DND-41 (cell line): ENCODE measurements around the gene AOPEP.

Source experiments
- CTCF ChIP-seq: IDR thresholded peaks from 2 replicates; pipeline ENCODE4 v1.5.1; 2012; ENCODE audit warnings: borderline replicate concordance, low read length, moderate library complexity, mild to moderate bottlenecking; ENCODE audit not compliant: poor library complexity, severe bottlenecking; ENCODE audit errors: extremely low read depth
- EZH2 ChIP-seq: IDR thresholded peaks from 3 replicates; pipeline ENCODE4 v1.6.1; 2012; ENCODE audit warnings: borderline replicate concordance, low read depth, mild to moderate bottlenecking, moderate library complexity, low read length, inconsistent platforms; ENCODE audit not compliant: severe bottlenecking

DNA sequence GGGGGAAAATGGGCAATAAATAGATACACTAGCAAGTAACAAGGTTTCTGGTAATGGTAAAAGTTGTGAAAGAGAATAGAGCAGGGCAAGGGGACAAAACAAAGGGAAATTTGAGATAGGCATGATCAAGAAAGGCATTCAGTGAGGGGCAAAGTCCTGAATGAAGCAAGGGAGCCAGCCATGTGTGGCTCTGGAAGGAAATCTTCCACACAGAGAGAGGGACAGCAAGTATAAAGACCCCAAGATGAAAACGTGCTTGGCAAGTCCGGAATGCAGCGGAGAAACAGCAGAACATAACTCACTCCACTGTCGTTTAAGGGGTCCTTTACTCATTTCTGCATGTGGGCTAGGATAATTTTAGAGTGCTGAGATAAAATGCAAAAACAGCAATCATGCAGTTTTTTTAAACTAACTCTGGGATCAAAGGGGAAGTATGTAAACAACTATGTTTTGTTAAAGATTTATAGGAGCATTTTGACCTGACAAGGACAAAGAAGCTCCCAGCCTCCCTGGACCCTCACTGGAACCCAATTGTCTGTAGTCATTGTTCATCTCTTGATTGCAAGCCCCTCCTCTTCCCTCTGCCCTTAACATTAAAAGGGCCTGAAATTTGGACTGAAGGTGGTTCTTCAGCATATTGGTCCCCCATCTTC lies 22.9 kb upstream of the AOPEP start:
- no peak for TF ChIP-seq EZH2
- no peak for TF ChIP-seq CTCF
